Left hindlimb (tissue), 1 donor: Measurements from ENCODE around the gene SH3BP4.

Source experiments
- DNase-seq: peaks from one replicate; pipeline ENCODE4 v3.0.0-alpha.2; 2018

Gene SH3BP4

DNA sequence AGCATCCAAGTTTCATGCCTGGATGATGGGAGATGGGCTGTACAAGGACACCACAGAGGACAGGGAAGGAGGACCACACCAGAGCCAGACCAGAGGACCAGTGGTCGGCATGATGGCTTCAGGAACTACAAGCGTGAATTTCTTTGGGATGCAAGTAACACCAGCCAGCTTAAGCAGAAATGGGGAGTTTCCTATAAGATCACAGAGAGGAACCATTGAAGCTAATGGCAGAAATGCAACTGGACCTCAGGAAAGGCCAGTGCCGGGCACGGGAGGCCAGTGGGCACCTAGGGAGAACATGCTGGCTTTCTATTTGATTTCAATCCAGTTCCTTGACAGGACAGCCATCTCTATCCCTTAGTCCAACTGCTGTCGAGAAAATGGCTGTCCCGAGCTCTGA is 145.4 kb downstream of the SH3BP4 start:
- no peak for DNase-seq

DNA sequence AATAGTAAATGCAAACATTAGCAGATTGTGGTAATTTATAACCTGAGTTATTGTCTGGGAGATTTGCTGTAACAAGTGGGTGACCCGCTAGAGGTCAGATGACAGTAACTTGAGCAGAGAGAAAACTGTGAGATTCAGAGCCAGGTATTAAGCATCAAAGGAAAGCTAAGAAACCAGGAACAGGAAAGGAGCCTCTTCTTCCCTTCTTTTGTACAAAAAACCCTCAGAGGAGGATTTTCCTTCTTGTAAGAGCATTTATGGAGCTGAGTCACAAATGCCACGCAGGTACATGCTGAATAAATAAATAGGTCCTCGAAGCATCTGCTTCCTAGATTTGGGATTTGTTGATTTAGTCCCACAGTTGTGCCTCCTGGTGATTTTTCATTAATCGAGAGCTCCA is 146.5 kb downstream of the SH3BP4 start:
- no peak for DNase-seq

DNA sequence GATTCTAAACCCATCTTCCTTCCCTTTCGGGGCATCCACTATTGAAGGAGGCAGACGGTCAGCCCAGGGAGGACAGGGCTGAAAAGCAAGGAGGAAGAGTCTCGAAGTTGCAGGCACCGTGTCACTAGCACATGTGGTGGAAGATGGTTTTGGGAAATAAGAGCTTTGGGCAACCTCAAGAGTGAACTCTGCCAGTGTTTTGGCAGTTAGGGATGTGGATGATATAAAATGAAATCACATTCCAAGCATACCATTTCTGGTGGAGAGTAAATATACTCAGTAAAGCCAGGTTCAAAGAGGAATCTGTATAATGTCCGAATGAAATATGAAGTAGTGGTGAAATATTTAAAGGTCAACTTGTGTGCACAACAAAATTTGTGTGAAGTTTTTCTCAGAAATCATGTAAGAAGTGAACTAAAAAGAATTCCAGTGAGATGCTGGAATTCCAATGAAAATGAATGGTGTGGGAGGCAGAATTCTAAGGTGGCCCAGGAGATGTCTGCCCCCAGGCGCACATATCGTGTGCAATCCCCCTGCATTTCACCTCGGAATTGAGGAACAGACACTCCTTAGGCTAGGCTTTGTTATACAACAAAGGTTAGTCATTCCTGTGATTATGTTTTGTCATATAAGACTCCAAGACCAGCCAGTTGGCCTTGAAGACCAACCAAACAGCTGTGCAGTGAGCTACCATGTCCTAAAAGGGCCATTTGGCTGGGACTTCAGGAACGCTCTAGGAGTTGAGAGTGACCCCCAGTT is 147.1 kb downstream of the SH3BP4 start:
- DNase-seq = no peak

DNA sequence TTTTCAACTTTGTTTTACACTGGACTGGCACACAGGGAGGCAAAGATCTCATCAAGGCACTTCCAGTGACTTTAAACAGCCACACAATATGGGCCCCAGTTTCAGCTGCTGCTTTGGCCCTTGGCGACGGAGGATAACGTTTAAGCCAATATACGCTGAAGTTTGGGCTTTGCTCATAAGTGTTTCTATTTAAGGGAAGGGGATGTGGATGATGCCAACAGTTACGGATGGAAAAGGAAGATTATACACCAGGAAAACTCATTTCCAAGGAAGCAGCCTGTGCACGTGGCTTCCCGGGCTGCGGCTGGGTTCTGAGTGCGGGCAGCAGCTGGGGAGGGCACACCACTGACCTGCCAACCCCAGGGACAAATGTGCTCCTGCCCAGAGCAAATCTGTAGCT is 151.1 kb downstream of the SH3BP4 start:
- no peak for DNase-seq
